ENCODE measurements around the gene CATSPER3. TPM values are rescaled to one million over a fixed set of nuclear protein-coding genes. Genes with fewer than 3 reads are reported as not detected.

CATSPER3 gene
- total and polyA plus RNA-seq, 2 of the 8 experiments (the other 6 are each of a cell fraction or from before 2014, with no cell fraction given), result 0.62 TPM; not detected in 1

DNA sequence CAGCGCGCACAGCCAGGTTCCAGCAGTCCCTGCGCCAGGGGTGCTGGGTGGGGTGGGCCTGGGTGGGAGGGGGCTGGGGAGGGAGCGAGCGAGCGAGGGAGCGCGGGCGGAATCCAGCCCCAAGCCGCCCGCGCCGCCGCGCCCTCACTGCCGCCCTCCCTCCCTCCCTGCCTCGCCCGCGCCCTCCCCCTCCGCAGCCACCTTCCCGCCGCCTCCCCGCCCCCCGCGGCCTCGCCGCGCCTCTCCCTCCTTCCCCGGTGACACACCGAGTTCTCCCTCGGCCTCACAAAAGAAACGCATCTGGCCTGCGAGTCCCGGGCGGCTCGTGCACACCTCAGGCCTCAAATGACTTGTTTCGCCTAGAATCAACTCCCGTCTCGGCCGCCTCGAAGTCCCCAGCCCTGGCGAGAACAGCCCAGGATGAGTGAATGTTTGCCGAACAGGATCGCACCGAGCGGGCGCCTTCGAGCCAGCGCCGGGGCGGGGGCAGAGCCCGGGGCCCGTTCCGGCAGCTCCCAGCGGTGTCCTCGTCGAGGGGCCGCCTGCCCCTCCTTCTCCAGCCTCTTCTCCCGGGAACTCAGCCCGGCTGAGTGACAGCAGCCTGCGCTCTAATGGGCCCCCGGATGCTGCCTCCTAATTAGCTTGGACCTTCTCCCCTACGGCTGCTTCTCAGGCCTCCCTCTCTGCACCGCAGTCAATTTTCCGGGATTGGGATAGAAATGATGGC, 66.7 kb downstream of the CATSPER3 start:
- no peak overlapping the region for H4K8ac ChIP-seq (ENCODE audit: extremely low read depth, insufficient read depth, low read length)
- no peak overlapping the region for H3K14ac ChIP-seq (ENCODE audit: insufficient read length)
- no peak overlapping the region for H4K91ac ChIP-seq (replicated peaks; ENCODE audit: insufficient read length, low read length)
- no peak for TF ChIP-seq NANOG (IDR thresholded peaks at IDR 0.05; ENCODE audit: insufficient read depth, low read depth, low read length, poor library complexity, severe bottlenecking)
- TF ChIP-seq KDM4A (IDR thresholded peaks at IDR 0.05; ENCODE audit: low read depth, low read length, severe bottlenecking), result peak; percentile 39
- TF ChIP-seq TAF1 (IDR thresholded peaks at IDR 0.05; ENCODE audit: low read depth, low read length), result no peak
- TF ChIP-seq POLR2AphosphoS5 (IDR thresholded peaks at IDR 0.05; ENCODE audit: low read depth, low read length), result no peak
- no peak for TF ChIP-seq SP2 (IDR thresholded peaks at IDR 0.05; ENCODE audit: low read length)
- peak; percentile 69 for TF ChIP-seq RNF2 (IDR thresholded peaks at IDR 0.05; ENCODE audit: borderline replicate concordance, low read depth, low read length, missing control alignments, poor library complexity, severe bottlenecking)
- TF ChIP-seq EZH2 (IDR thresholded peaks at IDR 0.05; ENCODE audit: low read depth, low read length, severe bottlenecking), result peak; percentile 87
- peak; percentile 82 for TF ChIP-seq CTBP2 (IDR thresholded peaks at IDR 0.05; ENCODE audit: borderline replicate concordance, insufficient read depth, insufficient read length, low read length)
- peak; percentile 58 for TF ChIP-seq ASH2L (IDR thresholded peaks at IDR 0.05; ENCODE audit: low read length)
- no peak overlapping the region for H2AK5ac ChIP-seq (ENCODE audit: low read depth, low read length)
- peaks cover 4% of the 10 kb centered on the region; the same call in 1 of the 2 replicates for H3K23me2 ChIP-seq (ENCODE audit: low read depth, low read length)
- no peak overlapping the region for H2BK120ac ChIP-seq (replicated peaks; ENCODE audit: low read depth, low read length)
- peak in 1 of 2 experiments; percentile 80 for DNase-seq (ENCODE audit: low read depth in 1 of 2, low spot score in 2 of 2)
- CTCF ChIA-PET (ENCODE audit: partially characterized antibody), result interaction anchor here (0.9 to 2.0 kb wide), 5 partner anchors 10 to 297 kb away, joined by 3 to 10 read pairs (median 4); no protein-coding TSS in a partner anchor
- H3K4ac ChIP-seq (replicated peaks; ENCODE audit: insufficient read length, low read depth, low read length), result no peak overlapping the region
- H2BK12ac ChIP-seq (ENCODE audit: low read depth, low read length), result no peak overlapping the region
- H3K23ac ChIP-seq (ENCODE audit: insufficient read length), result no peak overlapping the region
- FAIRE-seq, result no peak
- H2BK20ac ChIP-seq (ENCODE audit: low read length), result no peak overlapping the region
- no peak overlapping the region for H2AFZ ChIP-seq (ENCODE audit: low read length)
- no peak overlapping the region for H3K9ac ChIP-seq (replicated peaks in 1 of 4; ENCODE audit: extremely low read depth in 1 of 4, low read depth in 3 of 4, low read length in 3 of 4)
- no peak overlapping the region for H3K18ac ChIP-seq (ENCODE audit: extremely low read depth, low read length)
- H3K4me1 ChIP-seq (replicated peaks in 1 of 4; ENCODE audit: control insufficient read depth in 3 of 4, insufficient read depth in 4 of 4, low read length in 3 of 4), result peaks cover 0 to 26% (median 18%) of the 10 kb centered on the region in 4 experiments; a peak in 6 of 7 replicates
- peak overlapping the region; percentile 4 to 57 (median 20); a peak in 7 of 8 replicates for H3K4me3 ChIP-seq (ENCODE audit: extremely low read depth in 1 of 4, insufficient read depth in 2 of 4, low read depth in 3 of 4, low read length in 4 of 4)
- peak overlapping the region; percentile 68 to 81 for H3K4me2 ChIP-seq (ENCODE audit: insufficient read depth in 1 of 2, low read depth in 2 of 2, low read length in 2 of 2)
- H3K36me3 ChIP-seq (ENCODE audit: control insufficient read depth in 2 of 4, insufficient read depth in 4 of 4, low read length in 3 of 4), result peaks cover 0 to 8% (median 0%) of the 10 kb centered on the region in 4 experiments; a peak in 1 of 8 replicates
- H3K9me3 ChIP-seq (ENCODE audit: insufficient read depth in 2 of 2, low read depth in 1 of 2, low read length in 1 of 2), result no peaks in the 10 kb centered on the region
- no peak overlapping the region for H3K27ac ChIP-seq (ENCODE audit: low read depth, low read length)
- H3K27me3 ChIP-seq (replicated peaks in 1 of 4; ENCODE audit: control insufficient read depth in 3 of 4, extremely low read depth in 1 of 4, insufficient read depth in 3 of 4, low read length in 3 of 4), result peaks cover 92 to 99% (median 96%) of the 10 kb centered on the region in 4 experiments
- H3K79me1 ChIP-seq (ENCODE audit: low read depth, low read length), result 0 out of 2 replicates have a peak, but pooled peaks cover 2% of the 10 kb centered on the region
- no peak overlapping the region for H2BK15ac ChIP-seq (ENCODE audit: low read length)
- H4K5ac ChIP-seq (ENCODE audit: insufficient read length, low read depth, low read length), result no peak overlapping the region
- no peak overlapping the region for H3K56ac ChIP-seq (replicated peaks; ENCODE audit: insufficient read length, low read depth, low read length)
- POLR2A ChIA-PET (ENCODE audit: partially characterized antibody), result interaction anchor here (1.0 to 1.2 kb wide), 3 partner anchors 8 to 456 kb away, joined by 3 to 4 read pairs (median 4); no protein-coding TSS in a partner anchor
- H4K20me1 ChIP-seq (replicated peaks in 1 of 2; ENCODE audit: control insufficient read depth in 1 of 2, insufficient read depth in 2 of 2, low read length in 2 of 2), result peaks cover 36 to 59% of the 10 kb centered on the region in 2 experiments
- H3K79me2 ChIP-seq (ENCODE audit: control insufficient read depth in 1 of 2, insufficient read depth in 2 of 2, low read length in 2 of 2), result no peaks in the 10 kb centered on the region
- H2BK5ac ChIP-seq (ENCODE audit: low read depth, low read length), result no peak overlapping the region
- 2% methylated on average over 32 of the region's 65 CpGs; no CpG with 5 or more reads in 1 of the 2 experiments for WGBS, 2 experiments (ENCODE audit: extremely low coverage in 1 of 2, insufficient coverage in 1 of 2, insufficient read length in 1 of 2, insufficient replicate concordance in 2 of 2, low coverage in 1 of 2, low lambda C conversion rate in 2 of 2, missing lambda C conversion rate in 1 of 2)
